Prostate gland (tissue), 2 donors: ENCODE measurements around the gene MECR.

Experiments used
- CTCF ChIP-seq, 4 experiments: fragments of 200-600 bp in 2 of 4; fragments of 450-650 bp in 2 of 4; sonication (generic) in 2 of 4; IDR thresholded peaks; 1 replicate in 3 of 4; 2 replicates in 1 of 4; pipeline ENCODE4 v1.5.1; 2016 to 2019; ENCODE audit warnings: antibody characterized with exemption in 4 of 4, mild to moderate bottlenecking in 2 of 4, moderate library complexity in 2 of 4
- POLR2A ChIP-seq: fragments of 450-650 bp; IDR thresholded peaks from one replicate; pipeline ENCODE4 v1.6.1; 2016; ENCODE audit warnings: antibody characterized with exemption, mild to moderate bottlenecking

- TF ChIP-seq CTCF (IDR thresholded peaks at IDR 0.05) (no peak), POLR2A (no peak)
These were observed 22.3 kb downstream of the MECR start for GRCh38 chr1:29208442-29208841.
